22Rv1 (cell line): ENCODE data around the gene PLEKHG4B.

Experiments
- CTCF ChIP-seq: fragments of 450-650 bp; IDR thresholded peaks from 2 replicates; pipeline ENCODE4 v1.5.1; 2017; ENCODE audit warnings: mild to moderate bottlenecking
- ZFX ChIP-seq: fragments of 450-650 bp; IDR thresholded peaks from 2 replicates; pipeline ENCODE4 v1.6.1; 2017; ENCODE audit warnings: antibody characterized with exemption, borderline replicate concordance

- no peak for TF ChIP-seq CTCF
- no peak for TF ChIP-seq ZFX
These were observed 76.2 kb downstream of the PLEKHG4B start for GRCh38 chr5:167982-168660.
